ENCODE measurements around the gene PROSER2.
"Not testable (repeated sequence)": the region's sequence is repeated elsewhere in the genome, so short reads cannot be mapped to it uniquely, and the experiment has no call there.

PROSER2 gene

DNA sequence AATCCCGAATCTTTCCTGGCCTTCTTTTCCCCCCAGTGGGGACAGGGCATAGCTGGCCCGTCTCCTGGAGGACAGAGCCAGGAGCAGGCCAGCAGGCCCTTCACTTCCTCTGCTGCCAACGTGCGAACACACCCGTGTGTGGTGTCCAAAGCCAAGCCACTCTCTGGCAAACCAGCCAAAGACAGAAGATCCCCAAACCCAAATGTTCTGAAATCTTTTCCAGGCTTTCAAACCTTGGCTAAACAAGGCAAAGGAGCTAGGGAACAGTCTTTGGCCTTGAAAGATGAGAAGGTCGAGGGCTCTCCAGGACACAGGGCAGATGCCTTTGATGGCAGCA, 63.0 kb downstream of the PROSER2 start:
- TF ChIP-seq, protein P1, sequence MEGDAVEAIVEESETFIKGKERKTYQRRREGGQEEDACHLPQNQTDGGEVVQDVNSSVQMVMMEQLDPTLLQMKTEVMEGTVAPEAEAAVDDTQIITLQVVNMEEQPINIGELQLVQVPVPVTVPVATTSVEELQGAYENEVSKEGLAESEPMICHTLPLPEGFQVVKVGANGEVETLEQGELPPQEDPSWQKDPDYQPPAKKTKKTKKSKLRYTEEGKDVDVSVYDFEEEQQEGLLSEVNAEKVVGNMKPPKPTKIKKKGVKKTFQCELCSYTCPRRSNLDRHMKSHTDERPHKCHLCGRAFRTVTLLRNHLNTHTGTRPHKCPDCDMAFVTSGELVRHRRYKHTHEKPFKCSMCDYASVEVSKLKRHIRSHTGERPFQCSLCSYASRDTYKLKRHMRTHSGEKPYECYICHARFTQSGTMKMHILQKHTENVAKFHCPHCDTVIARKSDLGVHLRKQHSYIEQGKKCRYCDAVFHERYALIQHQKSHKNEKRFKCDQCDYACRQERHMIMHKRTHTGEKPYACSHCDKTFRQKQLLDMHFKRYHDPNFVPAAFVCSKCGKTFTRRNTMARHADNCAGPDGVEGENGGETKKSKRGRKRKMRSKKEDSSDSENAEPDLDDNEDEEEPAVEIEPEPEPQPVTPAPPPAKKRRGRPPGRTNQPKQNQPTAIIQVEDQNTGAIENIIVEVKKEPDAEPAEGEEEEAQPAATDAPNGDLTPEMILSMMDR (conservative IDR thresholded peaks at IDR 0.05), result no peak
- H3K27ac ChIP-seq, result no peak overlapping the region

DNA sequence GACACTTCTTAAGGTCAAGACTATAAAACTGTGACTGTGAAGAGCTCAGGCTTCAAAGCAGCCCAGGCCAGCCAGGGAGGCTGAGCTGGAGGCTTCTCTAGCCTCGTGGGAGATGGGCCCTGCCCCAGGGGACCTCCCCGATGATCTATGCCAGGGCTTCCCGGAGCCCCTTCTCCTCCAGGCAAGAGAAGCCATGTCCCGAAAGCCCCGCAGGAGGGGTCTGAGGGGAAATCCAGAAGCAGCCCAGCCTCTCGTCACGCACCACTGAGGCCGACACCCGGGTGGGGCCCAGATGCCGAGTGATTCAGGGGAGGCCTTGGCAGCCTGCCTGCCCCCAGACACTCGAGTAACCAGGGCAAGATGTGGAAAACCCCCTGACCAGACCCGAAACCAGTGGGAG, 63.7 kb downstream of the PROSER2 start:
- no peak overlapping the region for H3K27ac ChIP-seq
- TF ChIP-seq, protein P1 (conservative IDR thresholded peaks at IDR 0.05), result no peak

DNA sequence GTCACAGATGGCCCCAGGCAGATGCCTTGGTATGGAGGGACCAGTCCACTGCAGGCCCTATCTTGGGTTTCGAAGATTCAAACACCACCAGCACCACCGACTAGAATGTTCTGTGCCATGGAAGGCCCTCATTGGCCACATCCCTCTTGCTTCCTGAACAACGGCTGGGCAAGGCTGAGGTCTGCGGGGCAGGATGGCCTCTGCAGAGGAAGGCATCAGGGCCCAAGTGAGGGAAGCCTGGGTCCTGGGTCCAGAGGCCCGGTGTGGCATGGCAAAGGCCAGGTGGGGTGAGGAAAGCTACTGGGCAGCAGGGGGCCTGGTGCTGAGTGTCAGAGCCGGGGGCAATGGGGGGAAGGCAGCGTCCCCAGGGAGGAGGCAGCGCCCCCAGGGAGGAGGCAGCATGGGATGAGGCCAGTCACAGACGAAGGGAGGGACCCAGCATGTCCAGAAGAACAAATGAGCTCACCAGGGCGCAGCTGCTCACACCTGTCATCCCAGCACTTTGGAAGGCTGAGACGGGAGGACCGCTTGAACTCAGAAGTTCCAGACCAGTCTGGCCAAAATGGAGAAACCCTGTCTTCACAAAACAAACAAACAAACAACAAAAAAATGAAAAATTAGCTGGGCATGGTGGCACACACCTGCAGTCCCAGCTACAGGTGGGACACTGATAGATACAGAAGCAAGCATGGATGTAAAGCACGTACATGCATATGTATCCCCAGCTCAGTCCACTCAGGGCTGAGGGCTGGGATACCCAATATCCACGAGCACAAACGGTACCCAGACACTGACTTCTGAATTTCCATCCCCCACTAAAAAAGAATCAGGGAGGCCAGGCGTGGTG, 64.4 kb downstream of the PROSER2 start:
- TF ChIP-seq, protein P1 (conservative IDR thresholded peaks at IDR 0.05), result no peak
- no peak overlapping the region for H3K27ac ChIP-seq

DNA sequence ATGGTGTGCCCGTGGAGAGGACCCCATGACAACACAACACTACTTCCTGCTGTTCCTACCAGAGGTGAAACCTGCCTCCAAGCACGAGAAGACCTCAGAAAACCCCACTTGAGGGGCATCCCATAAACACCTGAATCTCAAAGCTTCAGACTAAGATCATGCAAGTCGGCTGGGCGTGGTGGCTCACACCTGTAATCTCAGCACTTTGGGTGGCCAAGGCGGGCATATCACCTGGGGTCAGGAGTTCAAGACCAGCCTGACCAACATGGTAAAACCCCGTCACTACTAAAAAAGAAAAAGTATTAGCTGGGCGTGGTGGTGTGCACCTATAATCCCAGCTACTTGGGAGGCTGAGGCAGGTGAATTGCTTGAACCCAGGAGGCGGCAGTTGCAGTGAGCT, 66.1 kb downstream of the PROSER2 start:
- H3K27ac ChIP-seq, result not testable (repeated sequence)

DNA sequence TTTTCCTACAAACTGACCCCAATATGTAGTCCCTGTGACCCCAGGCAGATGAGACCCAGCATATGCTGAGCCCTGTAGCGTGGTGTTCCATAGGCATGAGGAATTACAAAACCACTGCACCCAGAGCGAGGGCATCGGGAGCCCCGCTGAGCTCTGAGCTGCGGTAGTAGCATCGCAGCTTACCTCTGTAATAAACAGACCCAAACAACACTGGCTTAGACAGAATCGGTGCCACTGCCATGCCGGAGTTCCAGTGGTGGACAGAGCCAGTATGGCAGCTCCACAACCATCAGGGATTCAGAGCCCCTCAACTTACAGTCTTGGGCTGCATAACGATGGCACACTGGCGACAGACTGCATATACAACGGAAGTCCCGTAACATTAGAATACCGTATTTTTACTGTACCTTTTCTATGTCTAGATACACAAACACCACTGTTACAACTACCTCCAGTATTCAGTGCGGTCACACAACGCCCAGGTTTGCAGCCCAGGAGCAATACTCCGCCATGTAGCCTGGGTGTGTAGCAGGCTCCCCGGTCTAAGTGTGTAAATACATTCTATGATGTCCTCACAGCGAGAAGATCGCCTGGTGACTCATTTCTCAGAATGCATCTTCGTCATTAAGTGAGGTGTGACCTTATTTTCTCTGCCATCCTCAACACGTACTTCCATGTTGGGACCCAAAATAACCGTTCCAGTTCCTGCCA, 68.8 kb downstream of the PROSER2 start:
- TF ChIP-seq, protein P1 (conservative IDR thresholded peaks at IDR 0.05), result no peak
- no peak overlapping the region for H3K27ac ChIP-seq

DNA sequence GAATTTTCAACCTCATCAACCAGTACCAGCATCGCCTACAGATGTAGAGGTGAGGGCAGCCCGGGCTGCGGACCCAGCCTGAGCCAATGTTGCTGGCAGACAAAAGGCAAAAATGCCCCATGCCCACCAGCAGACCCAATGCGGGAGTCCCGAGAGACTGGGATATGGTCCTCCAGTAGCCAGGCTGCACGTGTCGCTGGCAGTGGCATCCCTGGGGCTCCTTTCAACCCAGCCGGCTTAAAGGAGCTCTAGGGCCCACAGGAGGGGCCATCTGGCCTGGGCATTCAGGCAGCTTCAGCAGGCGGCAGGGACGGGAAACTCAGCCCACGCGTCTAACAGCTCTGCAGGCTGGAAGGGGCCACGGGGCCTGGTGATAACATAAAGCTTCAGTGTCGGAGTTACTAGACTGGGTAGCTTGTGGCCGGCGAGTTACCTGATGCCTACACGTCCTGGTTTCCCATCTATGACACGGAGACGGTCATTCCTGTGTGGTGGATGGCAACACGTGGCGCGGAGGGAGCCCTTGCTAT, 70.7 kb downstream of the PROSER2 start:
- H3K27ac ChIP-seq, result no peak overlapping the region
- TF ChIP-seq, protein P1 (conservative IDR thresholded peaks at IDR 0.05), result no peak

DNA sequence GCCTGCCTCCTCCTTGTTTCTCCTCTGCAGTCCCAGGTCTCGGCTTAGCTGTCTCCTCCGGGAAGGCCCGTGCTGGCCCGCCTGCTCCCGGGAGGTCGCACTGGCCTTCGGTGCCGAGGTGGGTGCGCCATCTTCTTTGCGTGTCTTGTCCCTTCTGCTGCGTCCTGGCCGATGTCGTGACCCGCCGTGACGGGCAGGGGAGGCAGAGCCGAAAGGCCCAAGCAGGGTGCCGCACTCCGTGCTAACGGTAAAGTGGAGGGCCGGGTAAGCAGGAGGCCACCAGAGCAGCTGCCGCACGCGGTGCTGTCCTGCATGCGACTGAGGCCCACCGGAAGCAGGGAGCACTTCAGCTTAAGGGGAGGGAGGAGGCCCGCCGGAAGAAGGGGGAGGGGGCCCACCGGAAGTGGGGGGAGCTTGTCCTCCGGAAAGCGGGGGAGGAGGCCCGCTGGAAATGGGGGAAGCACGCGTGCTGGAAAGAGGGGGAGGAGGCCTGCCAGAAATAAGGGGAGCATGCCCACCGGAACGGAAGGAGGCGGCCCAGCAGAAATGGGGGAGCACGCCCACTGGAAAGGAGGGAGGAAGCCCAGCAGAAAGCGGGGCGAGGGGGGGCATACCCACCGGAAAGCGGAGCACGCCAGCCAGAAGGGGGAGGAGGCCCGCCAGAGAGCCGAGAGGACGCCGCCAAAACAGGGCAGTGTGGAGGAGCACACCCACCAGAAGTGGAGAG, 71.4 kb downstream of the PROSER2 start:
- TF ChIP-seq, protein P1 (conservative IDR thresholded peaks at IDR 0.05), result no peak
- H3K27ac ChIP-seq, result no peak overlapping the region

Measured in VCaP (cell line).